CD14-positive monocyte (primary cell): ENCODE data around the gene ST3GAL2. TPM values are rescaled to one million over a fixed set of nuclear protein-coding genes. Genes with fewer than 3 reads are reported as not detected.

ENCODE experiments used
- DNase-seq, 3 donors: peaks; one replicate each; pipeline ENCODE4 v3.0.0-alpha.2; 2011 to 2022
- H2AFZ ChIP-seq: 2 replicates; pipeline ENCODE4 v1.6.0; 2012; ENCODE audit warnings: mild to moderate bottlenecking, low read depth, low read length, inconsistent platforms; ENCODE audit not compliant: insufficient read depth, poor library complexity, severe bottlenecking
- H3K27ac ChIP-seq, 2 donors: 1 replicate in 1 of 2; 2 replicates in 1 of 2; pipeline ENCODE4 v1.5.1; 2012 to 2013; ENCODE audit warnings: low read length in 2 of 2, control low read depth in 1 of 2, inconsistent platforms in 1 of 2, low read depth in 1 of 2, mild to moderate bottlenecking in 1 of 2
- H3K27me3 ChIP-seq, 2 donors: one replicate each; pipeline versions ENCODE4 v1.6.0 to v1.6.1; 2011 to 2013; ENCODE audit warnings: low read length in 2 of 2; ENCODE audit not compliant: control insufficient read depth in 2 of 2, insufficient read depth in 2 of 2
- H3K36me3 ChIP-seq, 2 donors: replicated peaks in 1 of 2; 1 replicate in 1 of 2; 2 replicates in 1 of 2; pipeline versions ENCODE4 v1.5.1 to v1.6.1; 2012 to 2013; ENCODE audit warnings: low read length in 2 of 2, control low read depth in 1 of 2, inconsistent platforms in 1 of 2, mild to moderate bottlenecking in 1 of 2; ENCODE audit not compliant: insufficient read depth in 2 of 2, control insufficient read depth in 1 of 2
- H3K4me1 ChIP-seq, 2 donors: 1 replicate in 1 of 2; 2 replicates in 1 of 2; pipeline versions ENCODE4 v1.5.1 to v1.6.1; 2012 to 2013; ENCODE audit warnings: low read length in 2 of 2, control low read depth in 1 of 2, inconsistent platforms in 1 of 2, mild to moderate bottlenecking in 1 of 2, moderate library complexity in 1 of 2; ENCODE audit not compliant: insufficient read depth in 2 of 2, control insufficient read depth in 1 of 2
- H3K4me2 ChIP-seq: replicated peaks from 2 replicates; pipeline ENCODE3; 2012; ENCODE audit warnings: low read length, moderate library complexity, mild to moderate bottlenecking; ENCODE audit not compliant: poor library complexity, severe bottlenecking; ENCODE audit errors: extremely low read depth
- H3K4me3 ChIP-seq, 3 experiments: fragments of 200-600 bp in 1 of 3; sonication (generic) in 1 of 3; replicated peaks in 1 of 3; 1 replicate in 2 of 3; 2 replicates in 1 of 3; pipeline ENCODE4 v1.5.1; 2011 to 2013; ENCODE audit warnings: low read length in 3 of 3, mild to moderate bottlenecking in 3 of 3, control low read depth in 2 of 3, low read depth in 2 of 3, inconsistent platforms in 1 of 3, moderate library complexity in 1 of 3
- H3K79me2 ChIP-seq: 2 replicates; pipeline ENCODE4 v1.6.0; 2012; ENCODE audit warnings: mild to moderate bottlenecking, control low read depth, inconsistent platforms, low read length, moderate library complexity; ENCODE audit not compliant: insufficient read depth
- H3K9ac ChIP-seq: 2 replicates; pipeline ENCODE4 v1.6.0; 2017; ENCODE audit warnings: low read length, mild to moderate bottlenecking; ENCODE audit not compliant: insufficient read depth, poor library complexity, severe bottlenecking
- H3K9me3 ChIP-seq, 2 donors: replicated peaks in 1 of 2; 1 replicate in 1 of 2; 2 replicates in 1 of 2; pipeline versions ENCODE4 v1.5.1 to v1.6.1; 2012 to 2013; ENCODE audit warnings: low read length in 2 of 2, control low read depth in 1 of 2; ENCODE audit not compliant: control insufficient read depth in 1 of 2, insufficient read depth in 1 of 2
- H4K20me1 ChIP-seq: 2 replicates; pipeline ENCODE4 v1.6.0; 2012; ENCODE audit warnings: mild to moderate bottlenecking, low read length, control low read depth, moderate library complexity; ENCODE audit not compliant: insufficient read depth
- H3K27ac Mint-ChIP-seq, 7 donors: one replicate each; pipeline ENCODE4 v1.8.0; 2020; ENCODE audit warnings: mild to moderate bottlenecking in 7 of 7, mixed read lengths in 7 of 7, moderate library complexity in 6 of 7, inconsistent platforms in 2 of 7
- H3K27me3 Mint-ChIP-seq, 3 donors: one replicate each; pipeline ENCODE4 v1.8.0; 2021 to 2022; ENCODE audit warnings: low read depth in 3 of 3, mild to moderate bottlenecking in 3 of 3, mixed read lengths in 3 of 3, moderate library complexity in 3 of 3, inconsistent platforms in 1 of 3
- H3K36me3 Mint-ChIP-seq, 2 donors: one replicate each; pipeline ENCODE4 v1.8.0; 2020; ENCODE audit warnings: mixed read lengths in 2 of 2, inconsistent platforms in 1 of 2, mild to moderate bottlenecking in 1 of 2
- H3K4me1 Mint-ChIP-seq: one replicate; pipeline ENCODE4 v1.8.0; 2020; ENCODE audit warnings: mild to moderate bottlenecking, mixed read lengths
- H3K4me3 Mint-ChIP-seq, 2 donors: one replicate each; pipeline ENCODE4 v1.8.0; 2020; ENCODE audit warnings: mild to moderate bottlenecking in 2 of 2, mixed read lengths in 2 of 2, moderate library complexity in 1 of 2
- H3K9me3 Mint-ChIP-seq, 7 donors: one replicate each; pipeline ENCODE4 v1.8.0; 2020 to 2022; ENCODE audit warnings: mixed read lengths in 7 of 7, mild to moderate bottlenecking in 6 of 7, moderate library complexity in 6 of 7, inconsistent platforms in 2 of 7
- WGBS: methylation state at CpG from one replicate; pipeline ENCODE4 v1.1.5; 2013; ENCODE audit warnings: missing lambda C conversion rate; ENCODE audit not compliant: insufficient coverage; 5-methylcytosine and 5-hydroxymethylcytosine counted together
- intact Hi-C, 2 donors: fragments of 100-400 bp; cut with micrococcal nuclease; formaldehyde crosslinking; loops; one replicate each; pipeline versions ENCODE4 v1.15.0 to v1.15.1; 2023
- polyA plus RNA-seq, 3 donors: library from polyadenylated mRNA; depleted of rRNA in 1 of 3; unstranded in 2 of 3; stranded (reverse) in 1 of 3; fragments of 300-500 nt in 2 of 3; fragments of >200 nt in 1 of 3; fragmentation: Illumina TruSeq in 2 of 3; gene quantifications; 1 replicate in 2 of 3; 2 replicates in 1 of 3; pipeline ENCODE4 v1.2.3, GENCODE V29; 2012 to 2021
- TF ChIP-seq, protein P1 (sequence below): fragments of 200-600 bp; IDR thresholded peaks from one replicate; pipeline ENCODE4 v1.8.0; 2022; ENCODE audit warnings: antibody characterized with exemption, mild to moderate bottlenecking

ST3GAL2 gene
- polyA plus RNA-seq, 3 donors, result 13.5 to 20.0 (median 18.4) TPM

DNA sequence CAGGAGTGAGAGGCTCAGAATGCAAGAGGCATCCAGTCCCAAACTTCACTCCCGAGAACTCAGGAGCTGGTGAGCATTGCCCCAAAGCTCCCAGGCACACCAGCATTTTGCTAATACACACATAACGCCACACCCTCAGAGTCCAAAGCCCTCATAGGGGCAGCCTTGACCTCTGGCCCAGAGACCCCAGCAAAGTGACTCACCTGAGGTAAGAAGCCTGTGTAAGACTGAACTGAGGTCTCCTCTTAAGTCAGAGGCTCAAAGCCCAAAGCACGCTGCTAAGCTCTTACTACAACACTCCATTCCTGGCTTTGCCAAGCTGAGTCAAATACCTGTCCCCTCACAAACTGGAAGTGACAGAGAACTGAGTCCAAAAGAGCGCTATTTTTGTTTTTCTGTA, 16.4 kb downstream of the ST3GAL2 start:
- Histone ChIP-seq H3K36me3 (no peaks in the 10 kb centered on the region), H3K4me2 (peak overlapping the region; percentile 33), H2AFZ (no peak overlapping the region), H3K79me2 (peaks cover 63% of the 10 kb centered on the region), H3K9me3 (no peaks in the 10 kb centered on the region), H3K27ac (peak overlapping the region in 1 of 2 donors; percentile 82), H4K20me1 (peaks cover 25% of the 10 kb centered on the region), H3K9ac (no peak overlapping the region), H3K4me1 (peaks cover 54 to 79% of the 10 kb centered on the region in 2 donors), H3K27me3 (no peaks in the 10 kb centered on the region), H3K4me3 (peak overlapping the region in 1 of 3 experiments; percentile 61)
- H3K9me3 Mint-ChIP-seq, result no peaks in the 10 kb centered on the region
- H3K4me3 Mint-ChIP-seq, result no peak overlapping the region
- TF ChIP-seq, protein P1, sequence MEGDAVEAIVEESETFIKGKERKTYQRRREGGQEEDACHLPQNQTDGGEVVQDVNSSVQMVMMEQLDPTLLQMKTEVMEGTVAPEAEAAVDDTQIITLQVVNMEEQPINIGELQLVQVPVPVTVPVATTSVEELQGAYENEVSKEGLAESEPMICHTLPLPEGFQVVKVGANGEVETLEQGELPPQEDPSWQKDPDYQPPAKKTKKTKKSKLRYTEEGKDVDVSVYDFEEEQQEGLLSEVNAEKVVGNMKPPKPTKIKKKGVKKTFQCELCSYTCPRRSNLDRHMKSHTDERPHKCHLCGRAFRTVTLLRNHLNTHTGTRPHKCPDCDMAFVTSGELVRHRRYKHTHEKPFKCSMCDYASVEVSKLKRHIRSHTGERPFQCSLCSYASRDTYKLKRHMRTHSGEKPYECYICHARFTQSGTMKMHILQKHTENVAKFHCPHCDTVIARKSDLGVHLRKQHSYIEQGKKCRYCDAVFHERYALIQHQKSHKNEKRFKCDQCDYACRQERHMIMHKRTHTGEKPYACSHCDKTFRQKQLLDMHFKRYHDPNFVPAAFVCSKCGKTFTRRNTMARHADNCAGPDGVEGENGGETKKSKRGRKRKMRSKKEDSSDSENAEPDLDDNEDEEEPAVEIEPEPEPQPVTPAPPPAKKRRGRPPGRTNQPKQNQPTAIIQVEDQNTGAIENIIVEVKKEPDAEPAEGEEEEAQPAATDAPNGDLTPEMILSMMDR, result no peak
- 92% methylated on average over 2 of the region's 4 CpGs for WGBS
- no peak for DNase-seq
- H3K36me3 Mint-ChIP-seq, result peaks cover 27 to 46% of the 10 kb centered on the region in 2 donors
- peak overlapping the region; percentile 93 to 99 (median 98) for H3K27ac Mint-ChIP-seq
- peaks cover 0 to 7% (median 0%) of the 10 kb centered on the region in 3 donors for H3K27me3 Mint-ChIP-seq
- peaks cover 65% of the 10 kb centered on the region for H3K4me1 Mint-ChIP-seq
- intact Hi-C loops, result loop anchor here in 1 of 2 donors (2.0 kb wide), 1 partner anchor 14 kb away; no protein-coding TSS in a partner anchor

DNA sequence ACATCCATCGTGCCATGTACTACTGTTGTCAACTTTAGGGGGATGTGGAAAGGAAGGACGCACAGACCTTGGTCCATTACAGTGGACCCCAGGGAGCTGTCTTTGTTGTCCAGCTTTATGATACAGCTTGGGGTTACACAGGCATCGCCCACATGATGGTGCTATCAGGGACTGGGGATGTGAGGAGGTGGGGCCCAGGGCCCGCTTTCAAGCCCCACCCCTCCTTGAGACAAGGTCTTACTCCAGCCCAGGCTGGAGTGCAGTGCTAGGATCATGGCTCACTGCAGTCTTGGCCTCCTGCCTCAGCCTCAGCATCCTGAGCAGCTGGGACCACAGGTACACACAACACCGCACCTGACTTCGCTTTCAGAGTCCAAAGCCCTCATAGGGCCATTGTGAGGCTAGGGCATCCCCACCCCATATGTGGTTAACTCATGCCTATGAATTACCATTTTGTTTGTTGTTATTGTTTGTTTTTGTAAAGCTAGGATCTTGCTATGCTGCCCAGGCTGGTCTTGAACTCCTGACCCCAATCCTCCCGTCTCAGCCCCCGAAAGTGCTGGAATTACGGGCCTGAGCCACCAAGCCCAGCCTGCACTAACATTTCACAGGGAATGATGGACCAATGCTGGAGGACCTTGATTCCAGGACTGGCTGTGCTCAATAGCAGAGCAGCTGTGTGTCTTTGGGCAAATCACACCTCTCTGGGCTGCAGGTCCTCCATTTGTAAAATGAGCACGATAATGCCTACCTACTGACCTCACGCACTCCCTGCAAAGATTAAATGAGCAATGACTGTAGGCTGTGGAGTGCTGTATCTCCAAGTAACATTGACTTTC, 17.2 kb downstream of the ST3GAL2 start:
- no peak overlapping the region for H3K9ac ChIP-seq
- peaks cover 34% of the 10 kb centered on the region for H4K20me1 ChIP-seq
- H3K4me3 Mint-ChIP-seq, result no peak overlapping the region
- DNase-seq, result no peak
- H3K4me1 ChIP-seq, result peaks cover 48 to 75% of the 10 kb centered on the region in 2 donors
- H3K36me3 Mint-ChIP-seq, result peaks cover 23 to 47% of the 10 kb centered on the region in 2 donors
- no peak overlapping the region for H3K27ac ChIP-seq
- WGBS, result 100% methylated on average over 9 of the region's 11 CpGs
- H3K27me3 ChIP-seq, result no peaks in the 10 kb centered on the region
- H2AFZ ChIP-seq, result no peak overlapping the region
- intact Hi-C loops, result loop anchor here in 1 of 2 donors (2.0 kb wide), 1 partner anchor 13 kb away; no protein-coding TSS in a partner anchor
- TF ChIP-seq, protein P1, result no peak
- H3K79me2 ChIP-seq, result peaks cover 57% of the 10 kb centered on the region
- H3K27me3 Mint-ChIP-seq, result peaks cover 0 to 4% (median 0%) of the 10 kb centered on the region in 3 donors
- H3K36me3 ChIP-seq, result no peaks in the 10 kb centered on the region
- H3K4me1 Mint-ChIP-seq, result peaks cover 59% of the 10 kb centered on the region
- H3K27ac Mint-ChIP-seq, result peak overlapping the region in 5 of 7 donors; percentile 15 to 99 (median 93)
- no peak overlapping the region for H3K4me2 ChIP-seq
- H3K9me3 Mint-ChIP-seq, result no peaks in the 10 kb centered on the region
- no peaks in the 10 kb centered on the region for H3K9me3 ChIP-seq
- no peak overlapping the region for H3K4me3 ChIP-seq
